ENCODE results near the gene CAPN10.

Gene CAPN10

GRCh38 chr2:240601831-240602160, 15.3 kb downstream of the CAPN10 start:
- CTCF ChIA-PET, result no interaction called here
- DNase-seq (ENCODE audit: extremely low spot score), result no peak
- POLR2A ChIA-PET, result no interaction called here
- TF ChIP-seq ZNF384 (IDR thresholded peaks at IDR 0.05), result no peak
- no peak for TF ChIP-seq SP1 (IDR thresholded peaks at IDR 0.05)
- no peak for TF ChIP-seq ELF4 (IDR thresholded peaks at IDR 0.05)
- no peak for TF ChIP-seq ARNT (IDR thresholded peaks at IDR 0.05)
- TF ChIP-seq, protein P1, sequence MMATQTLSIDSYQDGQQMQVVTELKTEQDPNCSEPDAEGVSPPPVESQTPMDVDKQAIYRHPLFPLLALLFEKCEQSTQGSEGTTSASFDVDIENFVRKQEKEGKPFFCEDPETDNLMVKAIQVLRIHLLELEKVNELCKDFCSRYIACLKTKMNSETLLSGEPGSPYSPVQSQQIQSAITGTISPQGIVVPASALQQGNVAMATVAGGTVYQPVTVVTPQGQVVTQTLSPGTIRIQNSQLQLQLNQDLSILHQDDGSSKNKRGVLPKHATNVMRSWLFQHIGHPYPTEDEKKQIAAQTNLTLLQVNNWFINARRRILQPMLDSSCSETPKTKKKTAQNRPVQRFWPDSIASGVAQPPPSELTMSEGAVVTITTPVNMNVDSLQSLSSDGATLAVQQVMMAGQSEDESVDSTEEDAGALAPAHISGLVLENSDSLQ (IDR thresholded peaks at IDR 0.05), result no peak

GRCh38 chr2:240602266-240603050, 15.9 kb downstream of the CAPN10 start:
- CTCF ChIA-PET, result no interaction called here
- DNase-seq (ENCODE audit: extremely low spot score), result no peak
- POLR2A ChIA-PET, result interaction anchor here (0.8 kb wide), 1 partner anchor 16 kb away, joined by 3 read pairs; the partner anchor contains the start of gene CAPN10
- no peak for TF ChIP-seq CTBP1 (IDR thresholded peaks at IDR 0.05; ENCODE audit: borderline replicate concordance)
- TF ChIP-seq ELF4 (IDR thresholded peaks at IDR 0.05), result no peak
- no peak for TF ChIP-seq ARNT (IDR thresholded peaks at IDR 0.05)
- no peak for TF ChIP-seq L3MBTL2 (conservative IDR thresholded peaks at IDR 0.05)
- TF ChIP-seq, protein P1 (IDR thresholded peaks at IDR 0.05), result no peak
- TF ChIP-seq ZNF384 (IDR thresholded peaks at IDR 0.05), result no peak
- TF ChIP-seq SUZ12 (IDR thresholded peaks at IDR 0.05), result no peak
- TF ChIP-seq FOXK2 (IDR thresholded peaks at IDR 0.05), result no peak
- TF ChIP-seq FOXA1 (IDR thresholded peaks at IDR 0.05), result no peak
- TF ChIP-seq FOXM1 (IDR thresholded peaks at IDR 0.05; ENCODE audit: borderline replicate concordance), result no peak

DNA sequence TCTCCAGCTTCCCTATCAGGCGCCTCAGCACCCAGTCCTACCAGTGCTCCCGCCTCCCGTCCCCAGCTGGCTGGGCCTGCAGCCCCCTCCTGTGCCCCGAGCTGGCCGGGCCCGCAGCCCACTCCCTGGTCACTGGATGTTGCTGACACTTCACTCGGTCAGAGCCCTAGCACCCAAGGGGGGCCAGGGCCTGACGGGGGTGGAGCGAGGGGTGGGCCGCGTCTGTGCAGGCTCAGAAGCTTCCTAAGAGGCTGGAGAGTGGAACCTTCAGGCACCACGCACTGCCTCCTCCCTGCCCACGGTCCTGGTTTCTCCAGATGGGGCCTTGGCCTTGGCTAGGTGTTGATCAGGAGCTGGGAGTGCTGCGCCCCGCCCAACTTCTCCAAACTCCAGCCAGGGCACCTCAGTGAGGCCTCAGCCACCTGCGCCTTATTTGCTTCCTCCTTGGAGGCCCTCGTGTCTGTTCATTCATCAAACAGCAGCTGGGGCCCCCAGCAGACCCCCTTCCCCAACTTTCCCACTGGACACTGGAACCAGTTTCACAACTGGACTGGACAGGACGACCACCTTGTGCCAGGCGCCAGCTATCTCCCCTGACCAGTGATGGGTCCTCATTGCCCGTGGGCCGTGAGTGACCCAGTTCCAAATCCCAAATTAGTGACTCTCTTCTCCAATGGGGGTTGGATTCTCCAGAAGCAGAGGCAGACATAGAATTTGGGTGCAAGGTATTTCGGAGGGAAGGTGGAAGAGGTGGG, 16.7 kb downstream of the CAPN10 start:
- ChIA-PET CTCF (no interaction called here), POLR2A (interaction anchor here (0.8 to 1.1 kb wide), 2 partner anchors 17 kb away, joined by 3 to 4 read pairs; partner anchors contain the start of gene CAPN10)
- TF ChIP-seq SP1 (IDR thresholded peaks at IDR 0.05), result no peak
- TF ChIP-seq CTBP1 (IDR thresholded peaks at IDR 0.05; ENCODE audit: borderline replicate concordance), result no peak
- TF ChIP-seq HDGF (IDR thresholded peaks at IDR 0.05; ENCODE audit: borderline replicate concordance), result no peak
- TF ChIP-seq L3MBTL2 (conservative IDR thresholded peaks at IDR 0.05), result no peak
- no peak for TF ChIP-seq SUZ12 (IDR thresholded peaks at IDR 0.05)
- no peak for TF ChIP-seq FOXK2 (IDR thresholded peaks at IDR 0.05)
- TF ChIP-seq TARDBP (IDR thresholded peaks at IDR 0.05), result no peak
- TF ChIP-seq ZNF384 (IDR thresholded peaks at IDR 0.05), result no peak
- DNase-seq (ENCODE audit: extremely low spot score), result no peak

DNA sequence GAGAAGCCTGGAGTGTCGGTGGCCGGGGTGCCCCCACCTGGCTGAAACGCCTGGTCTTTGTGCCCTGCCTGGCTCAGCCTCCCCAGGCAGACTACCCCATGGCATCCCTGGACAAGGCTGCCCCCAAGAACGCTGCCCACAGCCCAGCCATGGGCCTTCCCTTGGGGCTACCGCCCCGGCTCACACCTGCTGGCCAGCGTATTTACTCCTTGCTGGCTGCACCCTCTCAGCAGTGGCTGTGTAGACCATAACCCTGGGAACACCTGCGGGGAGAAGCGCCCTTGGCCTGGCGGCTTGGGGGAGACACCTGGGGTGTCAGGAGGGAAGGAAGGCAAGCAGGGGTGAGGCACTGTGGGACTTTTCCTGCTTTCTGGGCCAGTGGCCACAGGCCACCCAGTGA, 17.3 kb downstream of the CAPN10 start:
- CTCF ChIA-PET, result interaction anchor here (0.6 to 1.1 kb wide), 2 partner anchors 9 to 14 kb away, joined by 4 to 5 read pairs; no protein-coding TSS in a partner anchor
- DNase-seq (ENCODE audit: extremely low spot score), result no peak
- TF ChIP-seq FOXM1 (IDR thresholded peaks at IDR 0.05; ENCODE audit: borderline replicate concordance), result no peak
- TF ChIP-seq, protein P1 (IDR thresholded peaks at IDR 0.05), result no peak
- POLR2A ChIA-PET, result interaction anchor here (1.1 kb wide), 1 partner anchor 17 kb away, joined by 4 read pairs; the partner anchor contains the start of gene CAPN10

GRCh38 chr2:240604291-240604938, 17.9 kb downstream of the CAPN10 start:
- CTCF ChIA-PET, result interaction anchor here (0.6 to 1.1 kb wide), 3 partner anchors 9 to 18 kb away, joined by 3 to 5 read pairs (median 4); partner anchors contain the start of gene CAPN10
- POLR2A ChIA-PET, result interaction anchor here (1.1 kb wide), 1 partner anchor 18 kb away, joined by 4 read pairs; the partner anchor contains the start of gene CAPN10

More at GRCh38 chr2:240604291-240604938, 17.9 kb downstream of the CAPN10 start:
- peak; percentile 62 for DNase-seq (ENCODE audit: extremely low spot score)
- TF ChIP-seq L3MBTL2 (conservative IDR thresholded peaks at IDR 0.05), result no peak
- no peak for TF ChIP-seq FOXM1 (IDR thresholded peaks at IDR 0.05; ENCODE audit: borderline replicate concordance)
- no peak for TF ChIP-seq FOXA1 (IDR thresholded peaks at IDR 0.05)
- no peak for TF ChIP-seq HDGF (IDR thresholded peaks at IDR 0.05; ENCODE audit: borderline replicate concordance)
- TF ChIP-seq ARNT (IDR thresholded peaks at IDR 0.05), result no peak
- TF ChIP-seq TARDBP (IDR thresholded peaks at IDR 0.05), result no peak
- TF ChIP-seq, protein P1 (IDR thresholded peaks at IDR 0.05), result no peak
- TF ChIP-seq ELF4 (IDR thresholded peaks at IDR 0.05), result no peak
- TF ChIP-seq NFRKB (IDR thresholded peaks at IDR 0.05), result no peak
- TF ChIP-seq LEF1 (IDR thresholded peaks at IDR 0.05; ENCODE audit: borderline replicate concordance), result no peak
